Activated naive CD8-positive, alpha-beta T cell treated with anti-CD3 and anti-CD28 coated beads for 36 hours (primary cell): Measurements from ENCODE around the gene NEURL1. TPM values are rescaled to one million over a fixed set of nuclear protein-coding genes. Genes with fewer than 3 reads are reported as not detected.
"Not testable (repeated sequence)": the region's sequence is repeated elsewhere in the genome, so short reads cannot be mapped to it uniquely, and the experiment has no call there.

Experiments
- DNase-seq: peaks from one replicate; pipeline ENCODE4 v3.0.0; 2021
- H3K27ac Mint-ChIP-seq: one replicate; pipeline ENCODE4 v1.8.0; 2022; ENCODE audit warnings: mild to moderate bottlenecking, moderate library complexity, mixed read lengths
- H3K27me3 Mint-ChIP-seq: one replicate; pipeline ENCODE4 v1.8.0; 2022; ENCODE audit warnings: mild to moderate bottlenecking, mixed read lengths
- H3K36me3 Mint-ChIP-seq: one replicate; pipeline ENCODE4 v1.8.0; 2021; ENCODE audit warnings: mild to moderate bottlenecking, mixed read lengths
- H3K4me1 Mint-ChIP-seq: one replicate; pipeline ENCODE4 v1.8.0; 2021; ENCODE audit warnings: mixed read lengths
- H3K4me3 Mint-ChIP-seq: one replicate; pipeline ENCODE4 v1.8.0; 2022; ENCODE audit warnings: mild to moderate bottlenecking, moderate library complexity, mixed read lengths
- H3K9me3 Mint-ChIP-seq: one replicate; pipeline ENCODE4 v1.8.0; 2022; ENCODE audit warnings: mixed read lengths
- total RNA-seq, 2 experiments: library from RNA; stranded (reverse); gene quantifications; one replicate each; pipeline ENCODE4 v1.2.3, GENCODE V29; 2021

The NEURL1 gene
- total RNA-seq, 2 experiments from 2014 or later: 3.1 to 3.2 TPM

DNA sequence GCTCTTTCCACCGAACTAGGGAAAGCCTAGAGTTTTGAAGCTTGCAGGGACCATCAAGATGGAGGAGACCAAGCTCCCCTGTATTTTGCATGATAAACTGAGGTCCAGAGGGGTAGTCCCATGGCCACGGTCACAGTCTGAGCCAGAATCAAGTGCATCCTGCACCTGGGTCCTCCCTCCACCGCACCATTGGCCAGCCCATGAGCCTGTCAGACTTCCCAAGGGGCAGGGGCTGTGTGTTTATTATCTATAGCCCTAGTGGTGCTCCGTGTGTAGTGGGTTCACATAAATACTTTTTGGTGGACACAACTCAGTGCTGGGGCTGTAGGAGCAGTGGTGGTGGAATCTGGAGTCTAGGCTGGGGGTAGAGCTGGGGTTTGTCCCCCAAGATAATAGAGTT is 18.1 kb upstream of the NEURL1 start:
- no peaks in the 10 kb centered on the region for H3K9me3 Mint-ChIP-seq
- no peaks in the 10 kb centered on the region for H3K27me3 Mint-ChIP-seq
- peaks cover 20% of the 10 kb centered on the region for H3K4me1 Mint-ChIP-seq
- no peak overlapping the region for H3K4me3 Mint-ChIP-seq
- H3K27ac Mint-ChIP-seq: no peak overlapping the region
- no peak for DNase-seq
- no peaks in the 10 kb centered on the region for H3K36me3 Mint-ChIP-seq

GRCh38 chr10:103476046-103476768 is 17.3 kb upstream of the NEURL1 start:
- H3K4me3 Mint-ChIP-seq: no peak overlapping the region
- H3K27ac Mint-ChIP-seq: peak overlapping the region; percentile 70
- no peaks in the 10 kb centered on the region for H3K9me3 Mint-ChIP-seq
- DNase-seq: no peak
- H3K27me3 Mint-ChIP-seq: no peaks in the 10 kb centered on the region
- H3K4me1 Mint-ChIP-seq: peaks cover 12% of the 10 kb centered on the region
- no peaks in the 10 kb centered on the region for H3K36me3 Mint-ChIP-seq

DNA sequence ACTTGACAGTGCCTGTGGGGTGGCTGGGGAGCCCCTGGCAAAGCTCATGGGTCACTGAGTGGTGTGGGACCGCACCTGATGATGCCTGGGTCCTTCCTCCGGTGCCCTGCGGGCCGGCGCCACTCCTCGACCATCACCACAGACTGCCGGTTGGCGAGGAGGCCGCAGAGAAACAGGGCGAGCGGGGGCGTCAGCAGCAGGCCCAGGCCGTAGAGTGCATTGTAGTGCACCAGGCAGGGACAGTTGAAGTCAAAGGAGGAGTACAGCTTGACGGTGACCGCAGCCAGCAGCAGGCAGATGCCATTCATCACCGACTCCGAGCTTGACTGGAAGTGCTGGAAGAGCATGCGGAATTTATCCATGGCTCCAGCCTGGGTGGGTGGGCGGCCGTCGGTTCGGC is 14.8 kb upstream of the NEURL1 start:
- Mint-ChIP-seq H3K4me3 (no peak overlapping the region), H3K9me3 (no peaks in the 10 kb centered on the region), H3K27ac (no peak overlapping the region), H3K4me1 (peaks cover 5% of the 10 kb centered on the region), H3K36me3 (no peaks in the 10 kb centered on the region), H3K27me3 (no peaks in the 10 kb centered on the region)
- DNase-seq: no peak

DNA sequence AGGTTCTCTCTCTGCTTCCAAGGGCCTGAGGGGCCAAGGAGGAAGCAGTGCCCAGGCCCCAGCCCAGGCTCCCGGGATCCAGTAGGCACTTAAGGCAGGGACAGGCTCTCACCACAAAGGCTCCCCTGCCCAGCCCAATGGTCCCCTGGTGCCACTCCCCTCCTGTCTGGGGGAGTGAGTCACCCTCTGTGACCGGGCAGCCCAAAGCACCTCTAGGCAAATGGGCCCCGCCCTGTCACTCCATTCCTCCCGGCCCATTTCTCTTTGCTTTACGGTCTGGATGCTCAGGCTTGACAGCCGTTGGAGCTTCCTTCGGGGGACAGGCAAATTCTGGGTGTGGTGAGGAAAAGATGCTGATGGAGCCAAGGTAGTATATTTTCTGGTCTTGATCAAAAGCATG is 14.4 kb upstream of the NEURL1 start, which contains the start of gene CALHM3:
Gene CALHM3, minus strand, starts transcription at position 106 of the 400 bp plus-strand sequence. CDS start 208 bp downstream, outside the sequence.
- Mint-ChIP-seq H3K27me3 (no peaks in the 10 kb centered on the region), H3K27ac (no peak within 1 kb of the TSS), H3K36me3 (no peaks in the 10 kb centered on the region), H3K4me3 (no peak within 1 kb of the TSS), H3K4me1 (peaks cover 5% of the 10 kb centered on the region), H3K9me3 (no peaks in the 10 kb centered on the region)
- DNase-seq: no peak

DNA sequence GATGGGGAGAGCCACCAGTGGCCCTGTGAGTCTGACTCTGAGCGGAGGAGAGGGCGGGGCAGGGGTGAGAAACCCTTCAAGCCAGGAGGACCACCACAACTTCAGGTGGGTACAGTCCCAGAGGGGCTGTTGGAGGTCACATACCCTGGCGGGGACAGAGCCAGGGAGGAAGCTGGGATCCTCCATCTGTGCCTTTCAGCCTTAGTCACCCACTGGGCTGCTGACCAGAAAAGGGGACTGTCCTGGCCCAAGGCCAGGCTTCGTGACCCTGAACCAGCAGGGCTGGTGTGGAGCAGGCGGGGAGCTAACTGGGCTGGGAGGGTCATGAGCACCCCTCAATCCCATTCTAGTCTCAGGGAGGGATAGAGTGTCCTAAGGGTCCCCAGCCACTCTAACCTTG is 13.0 kb upstream of the NEURL1 start:
- no peak for DNase-seq
- Mint-ChIP-seq H3K27me3 (peaks cover under 1% of the 10 kb centered on the region), H3K4me1 (peaks cover 5% of the 10 kb centered on the region), H3K27ac (no peak overlapping the region), H3K36me3 (no peaks in the 10 kb centered on the region), H3K9me3 (no peaks in the 10 kb centered on the region), H3K4me3 (no peak overlapping the region)

DNA sequence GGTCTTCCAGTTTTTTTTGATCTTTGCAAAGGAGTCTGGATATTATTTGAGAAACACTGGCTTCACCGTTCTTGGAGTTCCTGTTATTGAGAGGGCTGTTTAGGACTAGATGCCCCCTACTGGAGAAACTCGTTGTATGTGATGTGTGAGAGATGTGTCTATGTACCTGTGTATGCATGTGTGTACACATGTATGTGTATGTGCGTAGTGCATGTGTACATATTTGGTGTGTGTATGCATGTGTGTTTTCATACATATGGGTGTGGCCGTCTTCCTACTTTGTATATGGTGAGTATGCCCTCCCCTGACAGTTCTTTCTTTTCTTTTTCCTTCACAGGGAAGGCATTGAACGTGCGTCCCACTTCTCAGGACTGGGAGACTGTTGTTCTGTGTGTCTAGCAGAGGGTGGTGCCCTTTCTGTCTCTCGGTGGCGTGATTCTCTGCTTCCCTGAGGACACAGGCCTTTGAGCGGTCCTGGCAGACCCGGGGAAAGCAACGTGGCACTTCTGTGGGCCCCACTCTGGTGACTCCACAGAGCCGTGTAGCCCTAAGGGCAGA is 11.5 kb upstream of the NEURL1 start:
- no peak for DNase-seq
- Mint-ChIP-seq H3K36me3 (no peaks in the 10 kb centered on the region), H3K4me1 (peaks cover 3% of the 10 kb centered on the region), H3K4me3 (no peak overlapping the region), H3K27ac (no peak overlapping the region), H3K9me3 (no peaks in the 10 kb centered on the region), H3K27me3 (peaks cover 4% of the 10 kb centered on the region)

- H3K9me3 Mint-ChIP-seq, DNase-seq, H3K27ac Mint-ChIP-seq, H3K36me3 Mint-ChIP-seq, H3K4me3 Mint-ChIP-seq: not testable (repeated sequence)
- peaks cover 16% of the 10 kb centered on the region for H3K4me1 Mint-ChIP-seq
- H3K27me3 Mint-ChIP-seq: peaks cover 10% of the 10 kb centered on the region
Observed at GRCh38 chr10:103486635-103487409, 6.7 kb upstream of the NEURL1 start.

DNA sequence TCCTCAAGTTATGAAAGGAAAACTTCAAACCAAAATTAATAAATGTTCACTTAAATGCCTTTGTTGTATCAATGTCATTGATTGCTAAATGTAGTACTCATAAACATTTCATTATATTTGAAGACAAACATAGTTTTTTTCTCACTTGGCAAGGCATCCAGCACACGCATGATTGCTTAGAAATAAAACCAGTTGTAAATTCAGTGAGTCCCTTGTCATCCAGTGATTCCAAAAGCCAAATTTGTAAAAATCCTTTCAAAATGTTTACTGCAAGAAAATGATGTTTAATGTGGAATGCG is 6.1 kb upstream of the NEURL1 start:
- Mint-ChIP-seq H3K27ac (no peak overlapping the region), H3K4me3 (no peak overlapping the region), H3K4me1 (peaks cover 14% of the 10 kb centered on the region)

DNA sequence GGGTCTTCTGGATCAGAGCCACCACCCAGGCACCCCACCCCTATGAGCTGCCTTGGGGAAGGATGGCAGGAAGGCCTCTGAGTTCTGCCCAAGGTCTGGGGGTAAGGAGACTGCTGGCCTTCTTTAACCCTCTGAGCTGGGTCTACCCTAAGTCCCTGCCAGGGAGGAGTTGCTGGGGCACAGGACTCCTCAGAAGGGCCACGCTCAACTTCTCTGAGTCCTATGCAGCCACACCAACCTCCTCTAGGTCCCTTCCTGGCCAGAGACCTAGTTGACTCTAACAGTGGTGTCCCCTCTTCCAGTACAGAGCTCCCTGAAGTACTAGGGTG is 2.6 kb upstream of the NEURL1 start:
- Mint-ChIP-seq H3K27me3 (peaks cover 40% of the 10 kb centered on the region), H3K4me3 (no peak overlapping the region), H3K27ac (no peak overlapping the region), H3K9me3 (no peaks in the 10 kb centered on the region), H3K36me3 (no peaks in the 10 kb centered on the region), H3K4me1 (peaks cover 22% of the 10 kb centered on the region)
- DNase-seq: no peak

More for the DNA sequence above, 6.1 kb upstream of the NEURL1 start:
- Mint-ChIP-seq H3K27me3 (peaks cover 16% of the 10 kb centered on the region), H3K36me3 (no peaks in the 10 kb centered on the region), H3K9me3 (no peaks in the 10 kb centered on the region)
- no peak for DNase-seq

GRCh38 chr10:103491729-103492364 is 1.7 kb upstream of the NEURL1 start:
- peaks cover 22% of the 10 kb centered on the region for H3K4me1 Mint-ChIP-seq
- DNase-seq: no peak
- H3K4me3 Mint-ChIP-seq: no peak overlapping the region
- H3K27ac Mint-ChIP-seq: no peak overlapping the region
- no peaks in the 10 kb centered on the region for H3K36me3 Mint-ChIP-seq
- H3K9me3 Mint-ChIP-seq: no peaks in the 10 kb centered on the region
- peaks cover 45% of the 10 kb centered on the region for H3K27me3 Mint-ChIP-seq

GRCh38 chr10:103492655-103493261 is 747 bp upstream of the NEURL1 start:
- no peaks in the 10 kb centered on the region for H3K36me3 Mint-ChIP-seq
- peak overlapping the region; percentile 73 for H3K4me3 Mint-ChIP-seq
- H3K27me3 Mint-ChIP-seq: peaks cover 55% of the 10 kb centered on the region
- DNase-seq: no peak
- H3K9me3 Mint-ChIP-seq: no peaks in the 10 kb centered on the region
- H3K27ac Mint-ChIP-seq: no peak overlapping the region
- peaks cover 22% of the 10 kb centered on the region for H3K4me1 Mint-ChIP-seq

DNA sequence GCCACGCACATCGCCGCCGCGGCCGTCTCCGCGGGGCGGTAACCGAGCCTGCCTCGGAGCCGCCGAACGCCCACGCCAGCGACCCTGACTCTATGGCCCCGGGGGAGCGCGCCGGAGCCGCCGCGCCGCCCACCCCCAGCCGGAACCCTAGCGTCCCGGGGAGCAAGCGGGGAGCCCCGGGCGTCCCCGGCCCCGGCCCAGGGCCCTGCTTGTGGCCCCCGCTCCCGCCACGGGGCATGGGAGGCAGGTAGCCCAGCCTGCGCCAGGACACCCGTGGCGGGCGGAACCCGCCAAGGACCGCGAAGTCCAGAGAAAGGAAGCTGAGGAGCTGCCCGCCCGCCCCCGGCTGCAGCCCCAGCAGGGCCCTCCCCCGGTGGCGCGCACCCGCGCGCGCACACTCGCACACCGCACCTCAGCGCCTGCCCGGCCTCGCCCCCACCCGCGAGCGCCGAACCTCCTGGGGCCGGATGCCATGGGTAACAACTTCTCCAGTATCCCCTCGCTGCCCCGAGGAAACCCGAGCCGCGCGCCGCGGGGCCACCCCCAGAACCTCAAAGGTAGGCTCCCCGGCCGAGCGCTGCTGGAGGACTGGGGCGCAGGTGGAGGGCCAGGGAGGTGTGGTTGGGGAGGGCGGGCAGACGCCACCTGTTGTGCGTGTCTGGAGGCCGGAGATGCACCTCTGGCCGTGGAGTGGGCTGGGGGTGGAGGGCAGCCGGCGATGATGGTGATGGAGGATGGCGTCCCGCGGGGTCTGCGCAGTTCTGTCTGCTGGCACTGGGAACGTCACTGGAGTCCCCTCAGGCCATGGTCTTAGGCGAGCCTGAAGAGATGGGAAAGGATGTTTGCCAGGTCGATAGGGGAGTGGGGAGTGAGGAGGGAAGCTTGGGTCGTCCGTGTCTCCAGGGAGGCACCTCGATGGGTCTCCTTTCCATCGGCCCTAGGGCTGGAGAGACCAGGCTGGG is 692 bp downstream of the NEURL1 start:
- Mint-ChIP-seq H3K36me3 (no peaks in the 10 kb centered on the region), H3K27me3 (peaks cover 64% of the 10 kb centered on the region), H3K4me3 (peak overlapping the region; percentile 33), H3K4me1 (peaks cover 22% of the 10 kb centered on the region), H3K27ac (no peak overlapping the region), H3K9me3 (no peaks in the 10 kb centered on the region)
- DNase-seq: peak; percentile 43

GRCh38 chr10:103495321-103495720 is 1.8 kb downstream of the NEURL1 start:
- H3K27ac Mint-ChIP-seq: no peak overlapping the region
- no peaks in the 10 kb centered on the region for H3K9me3 Mint-ChIP-seq
- H3K4me1 Mint-ChIP-seq: peaks cover 17% of the 10 kb centered on the region
- DNase-seq: no peak
- H3K36me3 Mint-ChIP-seq: no peaks in the 10 kb centered on the region
- H3K4me3 Mint-ChIP-seq: no peak overlapping the region
- H3K27me3 Mint-ChIP-seq: peaks cover 71% of the 10 kb centered on the region
